SU-DHL-6 (cell line): ENCODE measurements around the gene SST.

ENCODE experiments used
- CTCF ChIP-seq: fragments of 200-600 bp; sonication (generic); IDR thresholded peaks from one replicate; pipeline ENCODE4 v1.5.1; 2017; ENCODE audit warnings: antibody characterized with exemption, mild to moderate bottlenecking, low read length, moderate library complexity; ENCODE audit not compliant: insufficient read depth, poor library complexity, severe bottlenecking
- EZH2phosphoT487 ChIP-seq: fragments of 200-600 bp; sonication (generic), shearing (Covaris generic); conservative IDR thresholded peaks from 2 replicates; pipeline ENCODE4 v1.6.1; 2018; ENCODE audit warnings: mild to moderate bottlenecking, antibody characterized with exemption, low read length, moderate library complexity, mixed read lengths

GRCh38 chr3:187718802-187719201 is 48.6 kb upstream of the SST start:
- no peak for TF ChIP-seq CTCF
- TF ChIP-seq EZH2phosphoT487 = no peak
